Measurements from ENCODE around the gene PDCD7.
"Not testable (repeated sequence)": the region's sequence is repeated elsewhere in the genome, so short reads cannot be mapped to it uniquely, and the experiment has no call there.

PDCD7 gene

DNA sequence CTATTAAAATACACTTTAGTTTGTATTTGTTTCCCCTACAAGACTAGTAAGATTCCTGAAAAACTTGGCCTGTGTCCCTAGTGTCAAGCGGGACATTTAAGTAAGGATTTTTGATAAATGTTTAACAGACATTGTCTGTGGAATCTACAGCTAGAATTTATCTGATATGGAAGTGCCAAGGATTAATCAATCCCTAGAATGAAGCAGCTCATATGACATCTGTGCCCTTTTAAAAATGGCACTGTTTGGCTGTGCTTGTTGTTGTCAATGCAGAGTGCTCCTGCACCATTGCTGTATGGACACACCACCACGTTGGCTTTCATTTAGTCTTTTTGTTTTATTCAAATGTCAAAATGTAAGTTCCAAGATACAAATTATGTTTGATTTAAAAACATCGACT is 14.3 kb upstream of the PDCD7 start:
- H3K27ac ChIP-seq (ENCODE audit: poor library complexity, severe bottlenecking) = no peak overlapping the region
- DNase-seq (ENCODE audit: low spot score) = no peak
- H3K4me1 ChIP-seq (ENCODE audit: insufficient read depth, poor library complexity, severe bottlenecking) = no peaks in the 10 kb centered on the region
- no peaks in the 10 kb centered on the region for H3K9me3 ChIP-seq (ENCODE audit: severe bottlenecking)
- no peak overlapping the region for H3K4me3 ChIP-seq (ENCODE audit: severe bottlenecking)
- peaks cover 39% of the 10 kb centered on the region for H3K36me3 ChIP-seq (ENCODE audit: low read depth)
- H3K27me3 ChIP-seq (ENCODE audit: insufficient read depth, poor library complexity, severe bottlenecking) = no peaks in the 10 kb centered on the region
- TF ChIP-seq CTCF (IDR thresholded peaks at IDR 0.05; ENCODE audit: poor library complexity, severe bottlenecking) = no peak
- no peak for ATAC-seq (ENCODE audit: low read depth)

- no peak for TF ChIP-seq CTCF (IDR thresholded peaks at IDR 0.05; ENCODE audit: poor library complexity, severe bottlenecking)
- peaks cover 24% of the 10 kb centered on the region for H3K36me3 ChIP-seq (ENCODE audit: low read depth)
- no peaks in the 10 kb centered on the region for H3K9me3 ChIP-seq (ENCODE audit: severe bottlenecking)
- DNase-seq (ENCODE audit: low spot score) (no peak), ATAC-seq (ENCODE audit: low read depth) (no peak)
- no peak overlapping the region for H3K4me3 ChIP-seq (ENCODE audit: severe bottlenecking)
- H3K27ac ChIP-seq (ENCODE audit: poor library complexity, severe bottlenecking) = no peak overlapping the region
- no peaks in the 10 kb centered on the region for H3K4me1 ChIP-seq (ENCODE audit: insufficient read depth, poor library complexity, severe bottlenecking)
- H3K27me3 ChIP-seq (ENCODE audit: insufficient read depth, poor library complexity, severe bottlenecking) = no peaks in the 10 kb centered on the region
These were observed 12.8 kb upstream of the PDCD7 start for GRCh38 chr15:65146438-65146837.

DNA sequence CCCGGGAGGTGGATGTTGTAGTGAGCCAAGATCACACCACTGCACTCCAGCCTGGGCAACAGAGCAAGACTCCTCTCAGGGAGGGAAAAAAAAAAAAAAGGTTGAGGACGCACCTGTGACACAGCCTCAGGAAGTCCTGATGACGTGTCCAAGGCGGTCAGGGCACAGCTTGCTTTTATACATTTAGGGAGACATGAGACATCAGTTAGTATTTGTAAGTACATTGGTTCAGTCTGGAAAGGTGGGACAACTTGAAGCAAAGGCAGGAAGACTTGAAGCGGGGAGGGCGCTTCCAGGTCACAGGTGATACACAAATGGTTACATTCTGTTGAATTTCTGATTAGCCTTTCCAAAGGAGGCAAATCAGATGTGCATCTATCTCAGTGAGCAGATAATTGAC is 5.0 kb upstream of the PDCD7 start:
- not testable (repeated sequence) for H3K27ac ChIP-seq (ENCODE audit: poor library complexity, severe bottlenecking); H3K9me3 ChIP-seq (ENCODE audit: severe bottlenecking); H3K27me3 ChIP-seq (ENCODE audit: insufficient read depth, poor library complexity, severe bottlenecking); DNase-seq (ENCODE audit: low spot score); H3K4me1 ChIP-seq (ENCODE audit: insufficient read depth, poor library complexity, severe bottlenecking); H3K36me3 ChIP-seq (ENCODE audit: low read depth); H3K4me3 ChIP-seq (ENCODE audit: severe bottlenecking); ATAC-seq (ENCODE audit: low read depth)

DNA sequence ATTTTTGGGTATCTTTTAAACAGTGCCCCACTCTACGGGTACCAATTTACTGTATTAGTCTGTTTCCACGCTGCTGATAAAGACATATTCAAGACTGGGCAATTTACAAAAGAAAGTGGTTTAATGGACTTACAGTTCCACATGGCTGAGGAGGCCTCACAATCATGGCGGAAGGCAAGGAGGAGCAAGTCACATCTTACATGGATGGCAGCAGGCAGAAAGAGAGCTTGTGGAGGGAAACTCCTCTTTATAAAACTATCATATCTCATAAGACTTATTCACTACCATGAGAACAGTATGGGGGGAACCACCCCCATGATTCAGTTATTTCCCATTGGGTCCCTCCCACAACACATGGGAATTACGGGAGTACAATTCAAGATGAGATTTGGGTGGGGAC is 4.3 kb upstream of the PDCD7 start:
- not testable (repeated sequence) for H3K4me3 ChIP-seq (ENCODE audit: severe bottlenecking); ATAC-seq (ENCODE audit: low read depth)

GRCh38 chr15:65137089-65137488 is 3.5 kb upstream of the PDCD7 start:
- ATAC-seq (ENCODE audit: low read depth); H3K27ac ChIP-seq (ENCODE audit: poor library complexity, severe bottlenecking); H3K4me1 ChIP-seq (ENCODE audit: insufficient read depth, poor library complexity, severe bottlenecking); H3K9me3 ChIP-seq (ENCODE audit: severe bottlenecking); DNase-seq (ENCODE audit: low spot score); H3K36me3 ChIP-seq (ENCODE audit: low read depth); H3K4me3 ChIP-seq (ENCODE audit: severe bottlenecking); H3K27me3 ChIP-seq (ENCODE audit: insufficient read depth, poor library complexity, severe bottlenecking): not testable (repeated sequence)

More for the DNA sequence above, 4.3 kb upstream of the PDCD7 start:
- H3K27me3 ChIP-seq (ENCODE audit: insufficient read depth, poor library complexity, severe bottlenecking); H3K9me3 ChIP-seq (ENCODE audit: severe bottlenecking); H3K36me3 ChIP-seq (ENCODE audit: low read depth); H3K4me1 ChIP-seq (ENCODE audit: insufficient read depth, poor library complexity, severe bottlenecking); DNase-seq (ENCODE audit: low spot score); H3K27ac ChIP-seq (ENCODE audit: poor library complexity, severe bottlenecking): not testable (repeated sequence)

- Histone ChIP-seq H3K36me3 (ENCODE audit: low read depth) (peaks cover 17% of the 10 kb centered on the region), H3K4me1 (ENCODE audit: insufficient read depth, poor library complexity, severe bottlenecking) (no peaks in the 10 kb centered on the region), H3K27me3 (ENCODE audit: insufficient read depth, poor library complexity, severe bottlenecking) (no peaks in the 10 kb centered on the region), H3K9me3 (ENCODE audit: severe bottlenecking) (peaks cover 6% of the 10 kb centered on the region), H3K4me3 (ENCODE audit: severe bottlenecking) (no peak overlapping the region), H3K27ac (ENCODE audit: poor library complexity, severe bottlenecking) (no peak overlapping the region)
- TF ChIP-seq CTCF (IDR thresholded peaks at IDR 0.05; ENCODE audit: poor library complexity, severe bottlenecking) = no peak
- no peak for ATAC-seq (ENCODE audit: low read depth)
- DNase-seq (ENCODE audit: low spot score) = no peak
These were observed 930 bp upstream of the PDCD7 start for GRCh38 chr15:65134538-65134937.

All from RWPE2 (cell line).